GM12891 (cell line): ENCODE data around the gene KLHL2.
"Not testable (repeated sequence)": the region's sequence is repeated elsewhere in the genome, so short reads cannot be mapped to it uniquely, and the experiment has no call there.

Experiments used
- PAX5 ChIP-seq: IDR thresholded peaks from 2 replicates; pipeline ENCODE4 v1.6.1; 2011; ENCODE audit warnings: low read length, moderate library complexity, mild to moderate bottlenecking; ENCODE audit not compliant: insufficient read depth, severe bottlenecking
- POLR2A ChIP-seq: IDR thresholded peaks from 2 replicates; pipeline ENCODE4 v1.6.1; 2011; ENCODE audit warnings: low read depth, low read length, control low read depth
- POLR2AphosphoS5 ChIP-seq: IDR thresholded peaks from 2 replicates; pipeline ENCODE4 v1.6.1; 2011; ENCODE audit warnings: low read depth, low read length, control low read depth
- POU2F2 ChIP-seq: IDR thresholded peaks from 2 replicates; pipeline ENCODE4 v1.6.1; 2011; ENCODE audit warnings: low read depth, mild to moderate bottlenecking, control low read depth, low read length, moderate library complexity
- SPI1 ChIP-seq: IDR thresholded peaks from 2 replicates; pipeline ENCODE4 v1.6.1; 2011; ENCODE audit warnings: low read depth, low read length, control low read depth
- TAF1 ChIP-seq: IDR thresholded peaks from 2 replicates; pipeline ENCODE4 v1.6.1; 2011; ENCODE audit warnings: low read depth, low read length, control low read depth

- TF ChIP-seq POLR2A, TAF1, POLR2AphosphoS5, SPI1, POU2F2, PAX5: not testable (repeated sequence)
These were observed 33.4 kb downstream of the KLHL2 start for GRCh38 chr4:165240761-165241160.
